ENCODE measurements around the gene FHAD1. TPM values are rescaled to one million over a fixed set of nuclear protein-coding genes. Genes with fewer than 3 reads are reported as not detected.

The FHAD1 gene
- polyA plus RNA-seq, 1 donor = 0.79 TPM

GRCh38 chr1:15207829-15208429, 39.1 kb upstream of the FHAD1 start:
- DNase-seq = no peak
- no peaks in the 10 kb centered on the region for H3K9me3 ChIP-seq (ENCODE audit: control insufficient read depth, low read depth, low read length)
- H3K4me3 ChIP-seq (ENCODE audit: low read length) = no peak overlapping the region
- peaks cover 8% of the 10 kb centered on the region for H3K36me3 ChIP-seq (ENCODE audit: control insufficient read depth, insufficient read depth, low read length)
- no peak overlapping the region for H3K27ac ChIP-seq (ENCODE audit: low read length)
- WGBS (ENCODE audit: insufficient coverage, low lambda C conversion rate) = no CpG with 5 or more reads among the region's 6 CpGs
- no peaks in the 10 kb centered on the region for H3K27me3 ChIP-seq (ENCODE audit: control insufficient read depth, insufficient read depth, low read length)
- H3K4me1 ChIP-seq (ENCODE audit: control insufficient read depth, insufficient read depth, low read length) = peaks cover 18% of the 10 kb centered on the region

- Histone ChIP-seq H3K9me3 (ENCODE audit: control insufficient read depth, low read depth, low read length) (no peaks in the 10 kb centered on the region), H3K27me3 (ENCODE audit: control insufficient read depth, insufficient read depth, low read length) (no peaks in the 10 kb centered on the region), H3K36me3 (ENCODE audit: control insufficient read depth, insufficient read depth, low read length) (peaks cover 17% of the 10 kb centered on the region), H3K4me1 (ENCODE audit: control insufficient read depth, insufficient read depth, low read length) (peaks cover 17% of the 10 kb centered on the region), H3K4me3 (ENCODE audit: low read length) (no peak overlapping the region), H3K27ac (ENCODE audit: low read length) (no peak overlapping the region)
- WGBS (ENCODE audit: insufficient coverage, low lambda C conversion rate) = no CpG with 5 or more reads among the region's 7 CpGs
- DNase-seq = no peak
These were observed 36.2 kb upstream of the FHAD1 start for GRCh38 chr1:15210651-15211375.

GRCh38 chr1:15211424-15211823, 35.6 kb upstream of the FHAD1 start:
- Histone ChIP-seq H3K27me3 (ENCODE audit: control insufficient read depth, insufficient read depth, low read length) (no peaks in the 10 kb centered on the region), H3K4me1 (ENCODE audit: control insufficient read depth, insufficient read depth, low read length) (peaks cover 14% of the 10 kb centered on the region), H3K27ac (ENCODE audit: low read length) (no peak overlapping the region), H3K9me3 (ENCODE audit: control insufficient read depth, low read depth, low read length) (no peaks in the 10 kb centered on the region), H3K36me3 (ENCODE audit: control insufficient read depth, insufficient read depth, low read length) (peaks cover 17% of the 10 kb centered on the region), H3K4me3 (ENCODE audit: low read length) (no peak overlapping the region)
- WGBS (ENCODE audit: insufficient coverage, low lambda C conversion rate) = no CpG with 5 or more reads among the region's 3 CpGs
- no peak for DNase-seq

- Histone ChIP-seq H3K36me3 (ENCODE audit: control insufficient read depth, insufficient read depth, low read length) (peaks cover 17% of the 10 kb centered on the region), H3K27me3 (ENCODE audit: control insufficient read depth, insufficient read depth, low read length) (no peaks in the 10 kb centered on the region), H3K9me3 (ENCODE audit: control insufficient read depth, low read depth, low read length) (no peaks in the 10 kb centered on the region), H3K4me1 (ENCODE audit: control insufficient read depth, insufficient read depth, low read length) (peaks cover 8% of the 10 kb centered on the region), H3K4me3 (ENCODE audit: low read length) (no peak overlapping the region), H3K27ac (ENCODE audit: low read length) (no peak overlapping the region)
- no peak for DNase-seq
- WGBS (ENCODE audit: insufficient coverage, low lambda C conversion rate) = 94% methylated on average over 2 of the region's 17 CpGs
These were observed 34.6 kb upstream of the FHAD1 start for GRCh38 chr1:15212216-15212953.

GRCh38 chr1:15212954-15213291, 34.1 kb upstream of the FHAD1 start:
- Histone ChIP-seq H3K27me3 (ENCODE audit: control insufficient read depth, insufficient read depth, low read length) (no peaks in the 10 kb centered on the region), H3K4me3 (ENCODE audit: low read length) (no peak overlapping the region), H3K4me1 (ENCODE audit: control insufficient read depth, insufficient read depth, low read length) (peaks cover 8% of the 10 kb centered on the region), H3K9me3 (ENCODE audit: control insufficient read depth, low read depth, low read length) (no peaks in the 10 kb centered on the region), H3K27ac (ENCODE audit: low read length) (no peak overlapping the region), H3K36me3 (ENCODE audit: control insufficient read depth, insufficient read depth, low read length) (peaks cover 22% of the 10 kb centered on the region)
- no peak for DNase-seq
- no CpG with 5 or more reads among the region's 3 CpGs for WGBS (ENCODE audit: insufficient coverage, low lambda C conversion rate)

- Histone ChIP-seq H3K4me3 (ENCODE audit: low read length) (no peak overlapping the region), H3K9me3 (ENCODE audit: control insufficient read depth, low read depth, low read length) (no peaks in the 10 kb centered on the region), H3K27ac (ENCODE audit: low read length) (no peak overlapping the region), H3K36me3 (ENCODE audit: control insufficient read depth, insufficient read depth, low read length) (peaks cover 26% of the 10 kb centered on the region), H3K4me1 (ENCODE audit: control insufficient read depth, insufficient read depth, low read length) (peaks cover 8% of the 10 kb centered on the region), H3K27me3 (ENCODE audit: control insufficient read depth, insufficient read depth, low read length) (no peaks in the 10 kb centered on the region)
- DNase-seq = no peak
- no CpG with 5 or more reads among the region's 7 CpGs for WGBS (ENCODE audit: insufficient coverage, low lambda C conversion rate)
These were observed 33.6 kb upstream of the FHAD1 start for GRCh38 chr1:15213341-15213821.

GRCh38 chr1:15214527-15214926, 32.5 kb upstream of the FHAD1 start:
- no CpG with 5 or more reads among the region's 19 CpGs for WGBS (ENCODE audit: insufficient coverage, low lambda C conversion rate)

GRCh38 chr1:15215116-15215515, 31.9 kb upstream of the FHAD1 start:
- H3K9me3 ChIP-seq (ENCODE audit: control insufficient read depth, low read depth, low read length) = no peaks in the 10 kb centered on the region
- H3K27ac ChIP-seq (ENCODE audit: low read length) = peak overlapping the region; percentile 65
- DNase-seq = no peak
- H3K36me3 ChIP-seq (ENCODE audit: control insufficient read depth, insufficient read depth, low read length) = peaks cover 43% of the 10 kb centered on the region
- H3K4me3 ChIP-seq (ENCODE audit: low read length) = no peak overlapping the region
- no peaks in the 10 kb centered on the region for H3K27me3 ChIP-seq (ENCODE audit: control insufficient read depth, insufficient read depth, low read length)
- no CpG with 5 or more reads among the region's 23 CpGs for WGBS (ENCODE audit: insufficient coverage, low lambda C conversion rate)
- H3K4me1 ChIP-seq (ENCODE audit: control insufficient read depth, insufficient read depth, low read length) = peaks cover 8% of the 10 kb centered on the region

More at GRCh38 chr1:15214527-15214926, 32.5 kb upstream of the FHAD1 start:
- Histone ChIP-seq H3K27ac (ENCODE audit: low read length) (peak overlapping the region; percentile 65), H3K4me1 (ENCODE audit: control insufficient read depth, insufficient read depth, low read length) (peaks cover 8% of the 10 kb centered on the region), H3K9me3 (ENCODE audit: control insufficient read depth, low read depth, low read length) (no peaks in the 10 kb centered on the region), H3K36me3 (ENCODE audit: control insufficient read depth, insufficient read depth, low read length) (peaks cover 37% of the 10 kb centered on the region), H3K4me3 (ENCODE audit: low read length) (no peak overlapping the region), H3K27me3 (ENCODE audit: control insufficient read depth, insufficient read depth, low read length) (no peaks in the 10 kb centered on the region)
- peak in 1 of 2 donors; percentile 29 for DNase-seq

- Histone ChIP-seq H3K27me3 (ENCODE audit: control insufficient read depth, insufficient read depth, low read length) (no peaks in the 10 kb centered on the region), H3K4me3 (ENCODE audit: low read length) (no peak overlapping the region), H3K27ac (ENCODE audit: low read length) (no peak overlapping the region), H3K4me1 (ENCODE audit: control insufficient read depth, insufficient read depth, low read length) (peaks cover 19% of the 10 kb centered on the region), H3K36me3 (ENCODE audit: control insufficient read depth, insufficient read depth, low read length) (peaks cover 54% of the 10 kb centered on the region), H3K9me3 (ENCODE audit: control insufficient read depth, low read depth, low read length) (no peaks in the 10 kb centered on the region)
- no peak for DNase-seq
- no CpG with 5 or more reads among the region's 1 CpG for WGBS (ENCODE audit: insufficient coverage, low lambda C conversion rate)
These were observed 29.4 kb upstream of the FHAD1 start for GRCh38 chr1:15217654-15218053.

Measured in large intestine (tissue), 3 donors.